ENCODE results near the gene LRCOL1.

Gene LRCOL1

GRCh38 chr12:132562489-132563021 is 47.8 kb downstream of the LRCOL1 start:
- no peak for DNase-seq

GRCh38 chr12:132561427-132562156 is 48.8 kb downstream of the LRCOL1 start:
- no peak for DNase-seq

GRCh38 chr12:132560614-132561426 is 49.6 kb downstream of the LRCOL1 start:
- peak in 3 of 14 donors; percentile 7 to 11 (median 11) for DNase-seq

DNA sequence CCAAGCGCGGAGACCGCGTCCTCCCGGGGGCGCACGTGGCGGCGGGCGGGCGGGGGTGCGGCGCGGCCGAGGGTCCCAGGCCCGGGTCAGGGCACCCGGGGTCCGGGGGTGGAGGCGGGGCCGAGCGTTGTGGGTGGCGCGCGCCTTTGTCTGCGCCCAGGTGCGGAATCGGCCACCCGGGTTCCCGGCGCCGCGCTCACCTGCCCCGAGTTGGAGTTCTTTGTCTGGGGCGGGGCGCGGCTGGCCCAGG is 50.1 kb downstream of the LRCOL1 start:
- no peak for DNase-seq

DNA sequence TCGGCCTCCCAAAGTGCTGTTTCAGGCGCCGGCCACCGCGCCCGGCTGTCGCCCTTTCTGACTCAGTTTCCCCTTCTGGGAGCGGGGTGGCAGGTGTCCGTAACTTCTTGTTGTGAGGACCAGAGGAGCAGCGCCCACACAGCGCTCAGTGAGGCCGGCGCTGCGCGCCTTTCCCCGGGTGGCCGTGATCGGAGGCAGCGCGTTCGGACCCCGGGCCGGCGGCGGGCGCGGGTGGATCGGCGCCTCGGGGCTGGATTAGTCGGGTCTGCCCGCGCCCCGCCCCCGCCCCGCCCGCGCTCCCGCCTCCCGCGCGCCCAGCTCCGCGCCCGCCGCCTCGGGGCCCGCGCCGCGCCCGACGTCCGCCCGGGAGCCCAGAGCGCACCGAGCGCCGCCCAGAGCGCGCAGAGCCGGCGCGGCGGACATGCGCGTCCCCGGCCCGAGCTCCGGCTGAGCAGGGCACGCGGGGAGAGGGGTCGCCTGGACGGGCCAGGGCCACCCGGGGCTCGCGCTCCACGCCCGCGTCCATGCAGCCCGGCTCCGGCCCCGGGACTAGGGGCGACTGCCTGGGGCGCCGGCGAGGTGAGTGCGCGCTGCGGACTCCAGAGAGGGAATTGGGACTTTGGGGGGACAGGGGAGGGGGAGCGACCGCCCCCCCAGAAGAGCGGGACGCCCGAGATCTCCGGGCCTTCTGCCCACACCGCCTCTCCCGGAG is 50.6 kb downstream of the LRCOL1 start:
- DNase-seq, result peak in 4 of 14 donors; percentile 2 to 61 (median 32)

DNA sequence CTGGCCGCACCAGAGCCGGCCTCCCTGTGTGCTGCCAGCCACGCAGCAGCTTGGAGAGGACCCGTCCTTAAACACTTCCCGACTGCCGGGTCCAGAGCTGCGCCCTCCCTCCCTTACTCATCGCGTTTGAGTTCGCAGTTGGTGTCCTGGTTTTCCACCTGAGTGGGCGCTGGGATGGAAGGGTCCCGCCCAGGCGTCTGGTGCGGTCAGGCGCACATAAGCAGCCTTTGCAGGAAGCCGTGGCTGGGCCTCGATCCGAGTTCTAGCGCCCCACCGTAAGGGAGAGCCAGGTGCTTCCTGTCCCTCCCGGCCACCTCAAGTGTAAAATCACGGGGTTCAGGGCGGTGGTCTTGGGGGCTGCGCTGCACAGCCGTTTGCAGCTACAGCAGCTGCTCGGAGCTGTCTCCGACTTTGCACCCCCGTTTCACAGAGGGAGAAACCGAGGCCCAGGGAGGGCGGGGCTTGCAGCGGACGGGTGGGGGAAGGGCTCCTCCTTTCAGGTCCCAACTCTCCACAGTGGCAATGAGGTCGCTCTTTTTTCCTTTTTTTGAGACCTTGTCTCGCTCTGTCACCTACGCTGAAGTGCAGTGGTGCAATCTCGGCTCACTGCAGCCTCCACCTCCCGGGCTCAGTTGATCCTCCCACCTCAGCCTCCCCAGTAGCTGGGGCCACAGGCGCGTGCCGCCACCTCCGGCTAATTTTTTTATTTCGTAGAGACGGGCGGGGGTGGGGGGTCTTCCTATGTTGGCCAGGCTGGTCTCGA is 51.3 kb downstream of the LRCOL1 start:
- peak in 1 of 14 donors; percentile 42 for DNase-seq

- DNase-seq, result no peak
Measured at GRCh38 chr12:132558042-132558856, 52.1 kb downstream of the LRCOL1 start.

DNA sequence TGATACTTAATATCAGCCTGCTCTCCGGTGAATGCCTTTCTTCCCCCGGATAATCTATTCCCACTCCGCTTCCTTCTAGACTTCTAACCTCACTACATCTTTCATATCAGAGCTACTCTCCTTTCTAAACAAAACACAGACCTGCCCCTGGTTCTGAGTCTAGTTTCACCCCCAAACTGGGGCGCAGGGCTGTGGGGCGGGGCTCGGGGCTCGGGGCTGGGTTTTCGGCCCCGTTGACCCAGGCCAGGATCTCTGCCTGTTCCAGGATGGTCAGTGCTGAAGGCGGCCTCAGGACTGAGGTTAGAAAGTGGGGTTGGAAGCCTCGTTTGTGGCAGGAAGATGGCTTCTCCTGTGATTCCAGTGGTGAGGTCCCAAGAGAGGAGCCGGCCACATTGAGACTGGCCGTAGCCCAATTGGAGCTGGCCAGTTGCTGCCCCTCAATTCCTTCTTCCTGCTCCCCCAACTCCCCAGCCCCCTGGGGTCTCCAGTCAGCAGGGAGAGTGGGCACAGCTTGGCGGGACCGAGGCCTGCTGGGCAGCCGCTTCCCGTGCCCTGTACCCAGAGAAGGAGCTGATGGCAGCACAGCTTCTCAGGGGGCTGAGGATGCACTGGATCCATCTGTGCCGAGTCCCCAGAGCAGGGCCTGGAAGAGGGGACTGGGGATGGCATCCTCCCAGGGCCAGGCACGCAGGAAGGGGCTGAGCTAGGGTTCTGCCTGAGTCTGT is 52.9 kb downstream of the LRCOL1 start:
- no peak for DNase-seq

DNA sequence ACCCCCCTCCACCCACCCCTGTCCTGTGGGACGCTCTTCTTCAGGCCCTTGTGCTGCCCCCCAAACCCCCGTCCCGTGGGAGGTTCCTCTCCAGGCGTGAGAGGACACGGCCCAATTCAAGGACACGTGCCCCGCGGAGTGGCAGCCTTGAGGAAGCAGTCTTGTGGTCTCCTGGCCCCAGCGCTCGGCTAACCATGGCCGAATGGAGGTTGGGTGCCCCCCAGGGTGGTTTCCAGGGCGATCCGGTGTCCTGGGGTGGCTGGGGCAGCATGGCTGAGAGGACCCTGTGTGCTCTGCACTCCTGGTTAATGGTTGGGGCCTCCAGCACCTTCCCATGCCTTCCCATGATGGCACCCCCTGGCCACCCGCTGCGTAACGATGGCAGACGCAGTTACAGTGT is 53.6 kb downstream of the LRCOL1 start:
- DNase-seq, result no peak

- DNase-seq, result no peak
Measured at GRCh38 chr12:132556216-132556615, 54.2 kb downstream of the LRCOL1 start.

DNA sequence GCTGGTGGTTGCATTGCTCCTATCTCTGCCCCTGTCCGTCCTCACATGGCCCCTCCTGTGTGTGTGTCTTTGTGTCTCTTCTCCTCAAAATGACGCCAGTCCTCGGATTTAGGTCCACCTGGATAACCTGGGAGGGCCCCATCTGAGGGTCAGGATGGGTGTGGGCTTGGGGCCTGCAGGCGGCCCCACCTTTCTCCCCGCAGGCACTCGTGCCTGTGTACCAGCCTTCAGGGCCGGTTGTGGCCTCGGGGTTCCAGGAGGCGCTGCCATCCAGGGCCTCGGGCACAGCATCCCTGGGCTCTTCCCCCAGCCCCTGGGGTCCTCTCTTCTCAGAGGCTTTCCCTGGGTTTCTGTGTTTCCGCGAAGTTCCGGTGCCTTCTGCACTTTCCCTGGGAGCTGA is 54.7 kb downstream of the LRCOL1 start:
- no peak for DNase-seq

GRCh38 chr12:132554845-132555630 is 55.3 kb downstream of the LRCOL1 start:
- no peak for DNase-seq
